ENCODE results near the gene MEG3.
"Not testable (repeated sequence)": the region's sequence is repeated elsewhere in the genome, so short reads cannot be mapped to it uniquely, and the experiment has no call there.

The MEG3 gene

GRCh38 chr14:100789460-100790417 is 36.2 kb upstream of the MEG3 start:
- DNase-seq: no peak

DNA sequence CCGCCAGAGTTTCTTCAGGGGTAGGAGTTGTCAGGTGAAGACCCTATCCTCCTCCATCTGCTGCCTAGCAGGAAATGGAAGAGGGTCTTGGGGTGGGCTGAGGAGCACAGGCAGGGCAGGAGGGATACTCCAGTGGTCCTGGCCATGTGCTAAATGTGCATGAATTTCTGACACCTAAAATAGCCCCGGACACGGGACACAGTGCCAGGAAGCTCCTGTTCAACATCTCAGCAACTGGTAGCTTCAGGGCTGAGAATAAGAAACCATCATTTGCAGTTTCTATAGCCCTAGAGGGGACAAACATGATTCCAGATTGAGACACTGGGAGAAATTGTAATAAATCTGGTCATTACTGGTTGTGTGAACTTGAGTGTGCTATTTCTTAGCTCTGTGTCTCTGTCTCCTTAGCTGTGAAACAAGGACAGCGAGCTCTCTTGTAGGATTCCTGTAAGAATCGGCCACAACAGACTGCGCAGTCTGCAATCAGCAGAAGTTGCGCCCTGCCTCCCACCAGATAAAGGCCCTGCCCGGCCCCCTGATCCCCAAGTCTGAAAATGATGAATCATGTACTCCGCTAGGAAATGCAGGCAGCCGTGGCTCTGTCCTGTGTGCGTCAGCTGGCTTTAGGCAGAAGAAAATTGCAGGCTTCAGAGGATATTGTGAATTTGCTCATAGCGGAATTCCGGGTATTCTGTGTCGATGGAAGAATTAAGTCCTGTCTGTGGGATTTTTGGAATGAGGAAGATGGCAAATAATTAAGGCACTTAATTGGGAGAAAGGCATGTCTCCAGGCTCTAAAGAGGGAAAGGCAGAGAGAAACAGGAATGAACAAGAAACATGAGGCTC is 35.2 kb upstream of the MEG3 start:
- no peak for DNase-seq

- DNase-seq: no peak
These were observed 34.6 kb upstream of the MEG3 start for GRCh38 chr14:100791348-100791735.

DNA sequence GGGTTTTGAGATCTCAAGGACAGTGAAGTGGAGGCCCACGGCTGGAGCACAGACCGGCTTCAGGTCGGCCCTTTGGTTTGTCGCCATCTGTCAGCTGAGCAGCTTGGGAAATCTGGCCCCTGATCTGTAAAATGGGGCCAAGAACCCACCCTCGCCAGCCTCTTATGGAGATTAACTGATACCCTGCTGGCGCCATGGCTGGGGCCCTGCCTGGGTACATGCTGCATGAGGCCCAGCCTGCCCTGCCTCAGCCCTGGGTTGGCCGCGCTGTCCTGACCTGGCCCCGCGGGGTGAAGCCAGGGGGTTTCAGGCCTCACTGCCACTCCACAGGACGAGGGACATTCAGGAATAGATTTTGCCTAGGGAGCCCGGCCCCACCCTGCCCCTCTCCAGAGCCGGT is 33.9 kb upstream of the MEG3 start:
- DNase-seq: no peak

DNA sequence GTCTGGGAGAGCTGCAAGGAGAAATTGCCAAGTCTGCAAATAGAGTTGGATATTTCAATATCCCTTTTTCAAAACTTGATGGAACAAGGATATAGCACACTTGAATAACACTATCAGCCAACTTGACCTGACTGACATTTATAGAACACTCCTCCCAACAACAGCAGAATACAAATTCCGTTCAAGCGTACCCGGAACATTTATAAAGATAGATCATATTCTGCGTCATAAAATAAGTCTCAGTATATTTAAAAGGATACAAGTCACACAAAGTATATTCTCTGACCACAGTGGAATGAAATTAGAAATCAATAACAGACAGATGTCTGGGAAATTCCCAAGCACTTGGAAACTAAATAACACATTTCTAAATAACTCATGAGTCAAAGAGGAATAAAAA is 29.0 kb upstream of the MEG3 start:
- DNase-seq: no peak

- no peak for DNase-seq
These were observed 25.9 kb upstream of the MEG3 start for GRCh38 chr14:100800041-100800440.

- DNase-seq: not testable (repeated sequence)
These were observed 24.5 kb upstream of the MEG3 start for GRCh38 chr14:100801433-100801832.

GRCh38 chr14:100802179-100802578 is 23.7 kb upstream of the MEG3 start:
- DNase-seq: no peak

DNA sequence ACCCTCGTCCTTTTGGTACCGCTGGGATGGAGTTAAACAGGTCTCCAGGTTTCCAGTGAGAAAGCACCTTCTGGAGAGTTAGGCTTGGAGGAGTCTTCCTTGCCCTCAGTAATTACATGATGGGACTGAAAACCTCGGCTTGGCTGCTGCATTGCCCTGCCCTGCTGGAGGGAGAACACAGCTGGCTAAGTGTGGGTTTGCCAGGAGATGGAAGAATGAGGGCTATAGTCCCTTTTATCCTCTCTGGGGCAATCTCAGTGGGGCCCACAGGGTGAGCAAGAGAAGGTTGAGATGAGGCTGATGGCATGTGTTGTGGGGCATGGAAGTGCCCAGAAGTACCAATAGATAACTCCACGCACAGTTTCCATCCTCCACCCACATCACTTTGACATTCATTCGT is 23.2 kb upstream of the MEG3 start:
- DNase-seq: no peak

GRCh38 chr14:100803226-100803625 is 22.7 kb upstream of the MEG3 start:
- DNase-seq: no peak

DNA sequence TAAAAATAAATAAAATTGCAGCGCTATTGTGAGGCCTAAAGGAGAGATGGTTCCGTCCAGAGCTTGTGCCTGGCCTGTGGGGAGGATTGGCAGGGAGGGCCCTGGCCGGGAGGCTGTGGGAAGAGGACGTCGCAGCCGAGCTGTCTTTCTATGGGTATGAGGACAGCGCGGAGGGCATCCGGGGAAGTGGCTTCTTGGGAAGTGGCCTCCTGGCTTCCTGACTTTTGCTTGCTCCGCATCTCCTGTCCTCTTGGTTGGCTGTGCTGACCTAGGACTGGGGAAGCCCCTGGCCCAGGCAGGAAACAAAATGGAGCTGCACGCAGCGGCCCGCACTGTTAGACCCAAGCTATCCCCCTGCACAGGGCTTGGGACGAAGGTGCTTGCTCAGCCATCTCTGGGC is 22.2 kb upstream of the MEG3 start:
- no peak for DNase-seq

DNA sequence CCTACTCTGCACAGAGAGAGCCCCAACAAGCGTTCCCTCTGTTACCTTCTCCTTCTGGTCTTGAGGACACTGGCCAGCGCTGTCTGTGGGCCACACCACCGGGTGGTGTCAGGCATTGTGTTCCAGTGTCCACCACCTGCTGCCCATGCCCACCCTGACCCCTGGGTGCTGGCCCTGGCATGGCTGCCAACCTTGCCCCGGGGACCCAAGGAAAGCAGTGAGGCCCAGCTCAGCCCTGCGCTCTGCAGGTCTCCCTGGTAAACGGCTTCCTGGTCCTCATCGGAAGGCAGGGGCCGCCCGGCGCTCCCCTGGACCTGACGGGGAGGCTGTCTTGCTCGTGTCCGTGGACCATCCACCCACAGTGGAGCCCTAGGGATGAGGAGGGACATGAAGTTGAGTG is 21.8 kb upstream of the MEG3 start:
- no peak for DNase-seq

DNA sequence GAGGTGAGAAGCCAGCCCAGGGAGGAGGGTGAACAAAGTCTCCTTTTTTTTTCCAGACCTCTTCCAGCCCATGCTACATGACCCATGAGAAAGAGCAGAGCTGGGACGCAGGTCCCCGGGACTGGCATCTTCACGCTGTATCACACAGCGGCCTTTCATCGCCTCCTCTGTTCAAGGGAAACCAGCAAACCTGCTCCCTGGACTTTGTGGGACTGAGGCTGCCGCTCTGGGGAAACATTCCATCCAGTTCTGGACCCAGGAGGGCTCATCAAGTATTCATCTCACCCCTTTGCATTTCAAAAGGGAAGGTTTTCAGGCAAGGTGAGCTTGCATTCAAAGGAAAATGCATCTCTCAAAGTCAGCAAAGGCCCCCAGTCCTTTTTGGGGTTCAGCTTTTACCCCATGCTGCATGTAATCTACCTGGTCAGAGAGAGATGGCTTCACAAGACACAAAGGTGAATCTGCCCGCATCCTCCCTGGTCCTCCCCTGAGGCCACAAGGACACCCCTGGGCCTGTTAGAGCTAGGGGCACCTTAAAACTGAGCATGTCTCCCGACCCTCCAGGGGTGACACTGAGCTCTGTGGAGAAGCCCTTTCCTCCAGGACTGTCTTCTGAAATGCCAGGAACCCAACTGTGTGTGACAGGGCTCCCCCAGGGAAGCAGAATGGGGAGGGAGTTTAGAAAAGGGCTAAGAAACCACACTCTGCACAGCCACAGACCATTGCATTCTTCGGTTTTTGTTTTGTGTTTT is 21.2 kb upstream of the MEG3 start:
- no peak for DNase-seq

- no peak for DNase-seq
These were observed 19.5 kb upstream of the MEG3 start for GRCh38 chr14:100806386-100806785.

GRCh38 chr14:100807496-100807895 is 18.4 kb upstream of the MEG3 start:
- DNase-seq: no peak

GRCh38 chr14:100807979-100808734 is 17.8 kb upstream of the MEG3 start:
- DNase-seq: no peak

GRCh38 chr14:100810435-100810834 is 15.5 kb upstream of the MEG3 start:
- no peak for DNase-seq

DNA sequence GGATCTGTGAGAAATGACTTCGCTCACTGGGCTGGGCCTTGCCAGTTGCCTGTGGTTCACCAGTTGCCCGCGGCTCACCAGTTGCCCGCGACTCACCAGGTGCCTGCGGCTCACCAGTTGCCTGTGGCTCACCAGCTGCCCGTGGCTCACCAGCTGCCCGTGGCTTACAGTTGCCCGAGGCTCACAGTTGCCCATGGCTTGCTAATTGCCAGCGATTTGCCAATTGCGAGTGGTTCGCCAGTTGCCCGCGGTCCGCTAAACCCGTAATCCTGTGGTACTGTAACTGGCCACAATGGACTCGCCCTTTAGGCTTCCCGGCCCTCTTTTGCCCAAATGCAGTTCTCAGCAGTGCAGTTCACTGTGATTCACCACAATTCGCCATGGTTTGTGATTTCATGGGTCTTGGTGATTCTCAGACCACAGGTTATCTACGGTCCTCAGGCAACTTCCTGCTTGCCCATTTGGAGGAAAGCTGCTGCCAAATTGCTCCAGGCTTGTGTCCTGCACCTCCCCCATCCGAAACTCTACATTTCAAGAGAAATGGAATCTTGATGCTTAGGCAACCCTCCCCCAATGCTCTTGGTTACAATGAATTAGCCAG is 15.0 kb upstream of the MEG3 start:
- DNase-seq: no peak

- no peak for DNase-seq
These were observed 12.6 kb upstream of the MEG3 start for GRCh38 chr14:100813291-100813690.

DNA sequence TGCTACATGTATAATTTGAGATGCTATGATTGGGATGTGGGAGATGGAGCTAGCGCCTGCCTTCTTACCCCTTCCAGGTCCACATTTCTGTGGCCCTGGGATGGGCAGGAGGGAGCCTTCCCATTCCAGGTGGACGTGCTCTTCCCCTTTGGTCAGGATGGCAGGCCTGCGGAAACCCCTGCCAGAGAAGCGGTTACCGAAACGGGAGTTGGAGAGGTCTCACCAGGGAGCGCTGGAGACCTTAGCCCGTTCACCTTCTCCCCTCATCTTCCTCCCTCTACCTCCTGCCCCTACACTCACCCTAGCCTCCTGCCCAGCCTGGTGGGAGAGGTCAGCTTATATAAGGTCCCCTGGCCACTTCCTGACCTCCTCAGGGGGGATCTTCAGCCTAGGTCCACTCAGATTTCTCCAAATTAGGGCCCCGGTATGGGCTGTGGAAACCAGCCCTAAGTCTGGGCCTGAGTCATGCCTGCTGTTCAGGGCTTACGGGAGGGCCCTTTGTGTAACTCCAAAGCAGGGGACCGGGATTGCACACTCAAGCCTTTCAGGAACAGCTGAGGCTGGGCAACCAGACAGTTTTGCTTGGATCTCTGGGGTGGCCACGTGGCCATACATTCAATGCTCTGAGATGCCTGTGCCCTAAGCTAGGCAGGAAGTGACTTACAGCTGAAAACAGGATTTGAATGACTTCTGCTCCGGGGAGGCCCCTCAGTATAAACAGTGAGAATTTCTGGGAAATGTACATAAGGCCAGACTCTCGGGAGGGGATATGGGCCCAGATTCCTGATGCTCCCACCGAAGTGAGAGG is 10.2 kb upstream of the MEG3 start:
- no peak for DNase-seq

DNA sequence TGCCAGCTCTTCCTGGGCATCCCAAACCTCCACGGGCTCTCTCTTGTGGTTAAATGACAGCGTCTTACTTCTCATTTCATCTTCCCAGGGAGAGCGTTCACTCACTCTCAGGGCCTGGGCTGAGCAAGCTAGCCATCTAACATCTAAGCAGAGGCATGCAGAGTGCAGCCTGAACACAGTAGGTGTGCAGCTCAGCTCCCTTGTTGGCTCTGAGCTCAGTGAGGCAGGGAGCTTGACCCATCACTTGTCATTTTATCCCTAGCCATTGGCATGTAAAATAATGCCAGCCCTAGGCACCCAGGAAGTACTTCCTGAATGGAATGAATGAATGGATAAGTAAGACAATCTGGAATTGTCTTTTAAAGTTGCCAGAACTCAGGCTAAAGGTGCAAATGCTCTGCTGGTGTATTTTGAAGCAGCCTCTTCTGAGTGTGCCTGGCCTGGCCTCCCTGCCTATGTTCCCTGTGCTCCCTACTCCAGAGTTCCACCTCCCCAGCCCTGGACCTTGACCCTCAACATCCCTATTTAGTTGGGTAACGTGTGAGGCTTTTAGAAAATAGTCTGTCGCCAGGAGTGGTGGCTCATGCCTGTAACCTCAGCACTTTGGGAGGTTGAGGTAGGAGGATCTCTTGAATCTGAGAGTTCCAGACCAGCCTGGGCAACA is 9.5 kb upstream of the MEG3 start:
- DNase-seq: no peak
